HG03108 (cell line): ENCODE data around the gene INPP4B.

Experiments
- ATAC-seq: cut with Tn5 transposase; IDR thresholded peaks from one replicate; pipeline ENCODE4 v1.9.1; 2021; ENCODE audit warnings: moderate library complexity; ENCODE audit not compliant: unreplicated experiment

Gene INPP4B

GRCh38 chr4:142743121-142743825 lies 102.8 kb downstream of the INPP4B start:
- no peak for ATAC-seq

GRCh38 chr4:142741995-142742394 lies 104.1 kb downstream of the INPP4B start:
- no peak for ATAC-seq

DNA sequence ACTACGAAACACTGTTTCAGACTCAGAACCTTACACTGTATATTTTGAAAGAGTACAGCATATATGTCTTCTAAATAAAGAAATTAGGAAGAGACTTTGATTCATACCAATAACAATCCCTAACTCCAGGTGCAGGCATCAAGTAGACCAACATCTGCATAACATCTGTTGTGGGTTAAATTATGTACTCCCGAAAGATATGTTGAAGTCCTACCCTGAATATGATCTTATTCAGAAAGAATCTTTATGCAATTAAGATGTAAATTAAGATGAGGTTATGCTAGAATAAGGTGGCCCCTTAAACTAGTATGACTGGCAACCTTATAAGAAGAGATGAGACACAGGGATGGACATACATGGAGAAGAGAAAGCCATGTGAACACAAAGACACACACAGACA lies 117.9 kb downstream of the INPP4B start:
- ATAC-seq: no peak

DNA sequence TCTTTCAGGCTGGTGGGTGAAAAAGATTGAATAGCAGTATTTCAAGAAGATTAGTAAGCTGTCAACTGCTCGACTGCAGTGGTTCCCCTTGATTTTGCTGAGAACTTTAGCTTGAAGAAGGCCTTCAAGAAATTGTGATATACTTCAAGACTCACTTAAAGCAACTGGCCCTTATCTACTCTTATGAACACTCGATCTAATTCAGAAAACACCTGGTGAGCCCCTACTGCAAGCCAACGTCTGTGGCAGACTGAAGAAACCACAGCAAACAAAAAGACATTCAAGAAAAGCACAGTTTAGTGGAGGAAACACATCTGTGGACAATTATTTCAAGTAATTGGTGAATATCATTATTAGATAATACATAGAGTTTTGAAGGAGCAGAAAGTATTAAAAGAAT lies 119.0 kb downstream of the INPP4B start:
- ATAC-seq: no peak

GRCh38 chr4:142725886-142726285 lies 120.2 kb downstream of the INPP4B start:
- no peak for ATAC-seq

GRCh38 chr4:142721187-142721586 lies 124.9 kb downstream of the INPP4B start:
- ATAC-seq: no peak

GRCh38 chr4:142719854-142720541 lies 126.1 kb downstream of the INPP4B start:
- ATAC-seq: no peak

- no peak for ATAC-seq
Measured at GRCh38 chr4:142718981-142719380, 127.1 kb downstream of the INPP4B start.

DNA sequence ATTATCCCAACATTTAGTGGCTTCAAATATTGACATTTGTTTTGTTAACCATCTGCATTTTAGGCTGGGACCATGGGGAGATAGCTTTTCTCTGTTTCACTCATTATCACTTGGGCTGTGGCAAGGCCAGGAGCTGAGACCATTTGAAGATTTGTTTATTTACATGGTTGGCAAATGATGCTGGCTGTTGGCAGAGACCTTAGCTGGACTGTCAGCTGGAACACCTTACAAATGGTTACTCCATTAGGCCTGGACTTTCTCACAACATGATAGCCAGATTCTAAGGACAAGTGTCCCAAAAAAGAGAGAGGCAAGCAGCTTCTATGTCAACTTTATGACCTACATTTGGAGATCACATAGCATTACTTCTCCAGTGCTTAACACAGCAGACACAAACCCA lies 130.4 kb downstream of the INPP4B start:
- no peak for ATAC-seq

DNA sequence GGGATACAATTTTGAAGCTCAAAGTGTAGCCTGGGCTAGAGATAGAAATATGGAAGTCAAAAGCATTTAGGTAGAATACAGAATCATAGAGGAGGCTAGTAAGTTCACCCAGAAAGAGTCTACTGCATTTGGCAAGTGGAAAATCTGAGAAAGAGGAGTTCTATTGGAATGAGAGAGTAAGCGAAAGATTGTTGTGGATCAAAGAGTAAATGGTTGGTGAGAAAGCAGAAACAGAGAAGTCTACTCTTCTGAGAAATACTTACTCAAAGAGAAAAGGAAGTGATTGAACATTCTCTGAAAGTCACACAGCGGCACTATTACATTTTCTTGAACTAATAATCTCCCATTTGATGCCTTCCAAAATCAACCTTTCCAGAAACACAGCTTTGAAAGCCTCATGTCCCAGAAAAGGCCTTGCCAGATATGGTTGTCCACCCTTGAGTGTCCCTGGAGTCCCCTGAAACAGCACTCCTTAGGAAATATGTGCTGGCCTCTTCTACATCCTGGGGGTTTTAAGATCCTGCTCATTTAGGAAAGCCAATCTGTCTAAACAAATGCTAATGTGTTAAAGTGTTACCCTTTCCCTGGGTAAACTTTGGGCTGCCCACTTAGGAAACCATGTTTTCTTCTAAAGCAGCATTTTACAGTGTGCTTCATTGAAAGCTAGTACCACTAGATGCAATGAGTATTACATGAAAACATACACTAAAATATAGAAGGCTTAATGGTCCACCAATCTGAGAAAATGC lies 132.6 kb downstream of the INPP4B start:
- no peak for ATAC-seq

GRCh38 chr4:142708231-142708630 lies 137.9 kb downstream of the INPP4B start:
- ATAC-seq: no peak

DNA sequence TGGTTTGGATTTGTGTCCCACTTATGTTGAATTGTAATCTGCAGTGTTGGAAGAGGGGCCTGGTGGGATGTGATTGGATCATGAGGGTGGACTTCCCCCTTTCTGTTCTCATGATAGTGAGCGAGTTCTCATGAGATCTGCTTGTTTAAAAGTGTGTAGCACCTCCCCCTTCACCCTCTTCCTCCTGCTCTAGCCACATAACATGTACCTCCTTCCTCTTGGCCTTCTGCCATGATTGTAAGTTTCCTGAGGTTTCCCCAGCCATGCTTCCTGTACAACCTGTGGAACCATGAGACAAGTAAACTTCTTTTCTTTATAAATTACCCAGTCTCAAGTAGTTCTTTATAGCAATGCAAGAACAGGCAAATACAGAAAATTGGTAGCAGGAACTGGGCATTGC lies 138.7 kb downstream of the INPP4B start:
- no peak for ATAC-seq

DNA sequence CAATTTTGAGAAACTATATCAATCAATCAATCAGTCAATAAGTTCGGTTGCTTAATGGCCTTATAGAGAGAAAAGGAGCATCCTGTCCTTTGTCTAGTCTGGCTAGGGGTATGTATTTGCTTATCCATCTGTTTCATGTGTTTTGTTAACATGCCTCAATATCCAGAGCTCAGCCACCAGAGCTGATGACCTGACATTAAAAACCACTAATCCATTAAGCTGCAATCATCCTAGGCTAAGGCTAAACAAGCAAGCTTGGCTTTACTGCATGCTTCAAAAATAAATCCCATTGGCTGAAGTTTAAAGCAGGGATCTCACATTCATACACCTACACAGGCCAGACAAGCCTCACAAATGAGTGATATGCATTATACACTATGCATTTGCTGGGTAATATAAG lies 139.7 kb downstream of the INPP4B start:
- no peak for ATAC-seq

DNA sequence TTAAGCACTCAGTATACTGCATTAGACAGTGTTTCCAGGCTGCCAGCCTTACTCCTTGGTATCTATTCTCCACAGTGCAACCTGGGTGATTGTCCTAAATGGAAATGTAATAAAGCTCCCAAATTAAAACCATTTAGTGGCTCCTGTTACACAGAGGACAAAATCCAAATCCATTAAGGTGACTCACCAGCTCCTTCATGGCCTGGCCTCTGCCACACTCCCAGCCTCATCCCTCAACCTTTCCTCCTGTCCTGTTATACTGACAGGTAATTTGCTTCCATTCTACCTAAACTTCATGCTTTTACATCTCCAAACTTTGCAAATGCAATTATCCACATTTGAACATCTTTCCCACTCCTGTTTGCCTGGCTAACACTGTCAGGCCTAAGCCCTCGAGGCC lies 140.3 kb downstream of the INPP4B start:
- ATAC-seq: no peak

GRCh38 chr4:142703694-142704309 lies 142.3 kb downstream of the INPP4B start:
- no peak for ATAC-seq

GRCh38 chr4:142701017-142701416 lies 145.1 kb downstream of the INPP4B start:
- no peak for ATAC-seq

GRCh38 chr4:142700531-142700930 lies 145.6 kb downstream of the INPP4B start:
- ATAC-seq: no peak

GRCh38 chr4:142698552-142698951 lies 147.5 kb downstream of the INPP4B start:
- ATAC-seq: no peak

GRCh38 chr4:142697928-142698327 lies 148.2 kb downstream of the INPP4B start:
- no peak for ATAC-seq

DNA sequence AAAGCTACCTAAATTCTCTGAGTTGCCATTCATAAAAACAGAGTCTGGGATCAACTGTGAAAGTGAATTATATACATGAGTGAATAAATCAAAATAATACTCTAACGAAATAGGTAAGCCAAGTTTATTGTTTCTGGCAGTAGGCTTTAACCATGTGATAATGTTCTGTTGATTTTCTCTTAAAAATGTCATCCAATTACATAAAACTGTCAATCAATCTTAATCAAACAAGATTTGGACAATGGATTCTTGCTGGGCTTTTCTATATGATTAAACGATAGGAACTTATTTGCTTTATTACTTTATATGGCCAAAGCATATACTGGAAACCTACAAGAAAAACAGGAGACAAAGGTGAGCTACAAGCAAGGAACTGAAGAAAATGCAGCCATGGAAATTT lies 148.8 kb downstream of the INPP4B start:
- no peak for ATAC-seq

DNA sequence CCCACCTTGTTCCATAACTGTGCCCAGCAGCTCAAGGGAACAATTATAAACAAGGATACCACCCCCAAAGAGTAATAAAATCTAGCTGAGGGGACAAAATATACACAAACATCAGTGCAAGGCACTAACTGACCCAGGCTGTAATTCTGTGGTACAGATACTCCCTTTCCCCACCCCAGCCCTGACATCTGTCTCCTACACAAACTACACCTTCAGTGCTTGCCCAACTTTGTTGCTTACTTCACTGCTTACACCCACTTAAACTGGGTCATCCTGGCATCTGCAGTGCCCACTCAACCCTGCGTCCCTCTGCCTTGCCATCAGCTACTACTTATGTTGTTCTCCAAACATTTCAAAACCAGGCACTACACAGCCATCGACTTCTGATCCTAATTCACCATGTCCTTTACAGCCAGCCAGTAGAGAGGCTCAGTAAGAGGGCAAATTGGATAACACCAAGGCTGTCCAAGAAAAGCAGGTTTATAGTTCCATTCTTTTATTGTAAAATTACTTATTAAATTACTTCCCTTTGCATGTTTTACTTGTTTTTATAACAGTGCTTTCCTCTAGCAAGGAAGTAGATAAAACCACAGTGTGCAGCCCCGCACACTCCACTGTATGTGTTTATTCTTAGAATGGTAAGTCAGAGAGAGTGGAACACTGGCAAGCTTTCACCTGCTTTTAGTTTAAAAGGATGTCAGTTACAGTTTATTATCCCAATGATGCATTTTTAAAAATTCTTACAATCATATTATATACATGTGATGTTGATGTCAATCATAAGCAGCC lies 149.6 kb downstream of the INPP4B start:
- no peak for ATAC-seq
